Activated CD8-positive, alpha-beta memory T cell treated with anti-CD3 and anti-CD28 coated beads for 48 hours (primary cell): ENCODE data around the gene HSPA4.

ENCODE experiments used
- DNase-seq, 3 experiments: peaks; one replicate each; pipeline ENCODE4 v3.0.0-alpha.2; 2020; ENCODE audit warnings: low read depth in 2 of 3, low spot score in 2 of 3

Gene HSPA4

GRCh38 chr5:133091034-133091433 is 39.2 kb downstream of the HSPA4 start:
- DNase-seq = no peak

GRCh38 chr5:133106343-133106742 is 54.5 kb downstream of the HSPA4 start:
- no peak for DNase-seq

GRCh38 chr5:133106761-133107572 is 55.2 kb downstream of the HSPA4 start:
- DNase-seq = no peak

DNA sequence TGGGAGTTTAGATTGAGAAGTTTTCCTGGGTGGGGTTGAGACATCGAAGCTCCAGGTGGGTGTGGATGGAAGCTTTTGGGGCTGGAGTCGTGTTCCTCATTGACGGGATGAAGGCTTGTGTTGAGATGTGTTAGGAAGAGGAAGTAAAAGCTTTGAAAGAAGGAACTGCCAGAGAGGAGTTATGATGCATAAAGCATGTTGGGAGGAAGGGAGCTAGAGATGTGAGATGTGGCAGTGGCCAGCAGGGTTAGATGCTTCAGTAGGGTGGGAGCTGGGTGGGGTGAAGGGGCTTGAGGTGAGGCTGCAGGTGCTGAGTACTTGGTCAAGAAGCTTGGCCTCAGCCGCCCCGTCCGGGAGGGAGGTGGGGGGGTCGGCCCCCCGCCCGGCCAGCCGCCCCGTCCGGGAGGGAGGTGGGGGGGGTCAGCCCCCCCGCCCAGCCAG is 56.7 kb downstream of the HSPA4 start:
- DNase-seq = no peak

DNA sequence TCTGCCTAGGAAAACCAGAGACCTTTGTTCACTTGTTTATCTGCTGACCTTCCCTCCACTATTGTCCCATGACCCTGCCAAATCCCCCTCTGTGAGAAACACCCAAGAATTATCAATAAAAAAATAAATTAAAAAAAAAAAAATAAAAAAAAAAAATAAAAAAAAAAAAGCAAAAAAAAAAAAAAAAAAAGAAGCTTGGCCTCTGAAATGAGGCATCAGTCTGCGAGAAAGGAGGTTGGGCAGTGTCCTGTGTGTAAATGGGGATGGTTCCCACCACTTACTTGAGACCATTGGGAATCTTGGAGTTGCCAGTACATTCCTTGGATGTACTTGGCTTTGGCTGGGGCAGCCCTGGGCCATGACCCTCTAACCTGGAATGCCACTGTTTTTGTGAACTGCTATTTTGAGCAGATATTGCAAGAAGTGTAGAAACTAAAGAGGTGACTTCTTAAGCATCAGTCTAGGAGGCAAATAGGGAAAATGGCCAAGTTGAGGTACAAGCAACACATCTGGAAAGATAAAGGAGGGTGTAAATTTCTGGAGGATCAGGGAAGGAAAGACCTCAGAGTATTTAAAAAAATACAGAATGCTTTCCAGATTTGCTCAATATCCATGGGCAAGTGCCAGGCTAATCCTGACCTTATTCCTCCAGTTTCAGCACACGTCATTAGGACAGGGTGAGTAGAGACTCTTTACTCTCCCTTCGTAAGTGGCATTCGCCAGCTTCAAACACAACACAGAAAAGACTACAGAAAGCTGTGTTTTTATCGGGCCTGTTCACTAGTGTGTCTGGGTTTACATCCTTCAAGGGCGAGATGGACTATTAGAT is 58.1 kb downstream of the HSPA4 start:
- no peak for DNase-seq

GRCh38 chr5:133110709-133111108 is 58.9 kb downstream of the HSPA4 start:
- no peak for DNase-seq

GRCh38 chr5:133111299-133111698 is 59.5 kb downstream of the HSPA4 start:
- DNase-seq = peak; percentile 42 to 77 (median 65)

- DNase-seq = no peak
Observed at GRCh38 chr5:133112026-133112660, 60.3 kb downstream of the HSPA4 start.

DNA sequence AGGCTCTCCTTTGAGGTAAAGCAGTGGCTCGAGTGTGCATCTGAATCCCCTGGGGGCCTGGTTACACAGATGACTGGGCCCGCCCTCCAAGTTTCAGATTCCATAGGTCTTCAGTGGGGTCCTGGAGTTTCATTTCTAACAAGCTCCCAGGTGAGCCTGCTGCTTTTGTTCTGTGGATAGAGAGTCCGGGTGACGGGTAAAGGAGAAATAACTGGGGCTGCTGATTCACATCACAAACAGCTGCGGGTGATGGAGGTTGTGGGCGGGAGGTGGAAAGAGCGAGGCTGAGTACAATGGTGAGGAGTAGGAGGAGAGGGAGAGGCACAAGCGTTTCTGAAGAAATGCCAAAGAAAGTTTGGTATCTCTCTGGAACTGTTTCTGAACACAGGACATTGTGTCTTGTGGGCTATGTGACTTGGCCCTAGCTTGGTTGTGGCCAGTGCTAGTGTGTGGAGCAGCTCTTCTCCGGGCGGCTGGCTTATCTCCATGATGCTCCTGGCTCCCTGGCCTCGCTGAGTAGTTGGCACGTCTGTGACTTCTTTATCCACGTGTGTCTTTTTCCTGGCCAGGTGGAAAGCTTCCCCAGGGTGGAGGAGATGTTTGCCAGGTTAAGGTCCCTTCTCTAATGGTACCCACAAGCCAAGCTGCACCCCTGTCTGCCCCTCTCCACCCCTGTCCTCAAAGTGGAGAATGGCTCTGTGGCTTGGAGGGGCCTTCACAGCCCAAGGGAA is 61.7 kb downstream of the HSPA4 start:
- peak in 1 of 3 experiments; percentile 29 for DNase-seq

- DNase-seq = no peak
Observed at GRCh38 chr5:133114166-133114932, 62.5 kb downstream of the HSPA4 start.

DNA sequence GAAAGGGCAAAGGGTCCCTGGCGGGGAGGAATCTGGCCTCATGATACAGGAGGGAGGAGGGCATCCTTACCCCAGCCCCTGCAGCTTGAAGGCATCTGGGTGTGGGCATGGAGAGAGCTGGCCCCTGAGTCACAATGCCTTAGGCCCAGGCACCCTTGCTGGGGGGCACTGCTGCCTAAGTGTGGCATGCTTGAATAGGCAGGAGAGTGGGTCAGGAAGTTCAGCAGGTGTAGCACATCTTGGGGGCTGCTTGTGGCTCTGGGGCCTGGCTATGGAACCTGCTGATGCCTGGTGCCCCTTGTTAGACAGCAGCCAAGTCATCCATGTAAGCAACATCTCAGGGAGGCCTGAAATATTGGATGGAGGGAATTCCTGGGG is 63.1 kb downstream of the HSPA4 start:
- DNase-seq = no peak

GRCh38 chr5:133116601-133117000 is 64.8 kb downstream of the HSPA4 start:
- DNase-seq = no peak

DNA sequence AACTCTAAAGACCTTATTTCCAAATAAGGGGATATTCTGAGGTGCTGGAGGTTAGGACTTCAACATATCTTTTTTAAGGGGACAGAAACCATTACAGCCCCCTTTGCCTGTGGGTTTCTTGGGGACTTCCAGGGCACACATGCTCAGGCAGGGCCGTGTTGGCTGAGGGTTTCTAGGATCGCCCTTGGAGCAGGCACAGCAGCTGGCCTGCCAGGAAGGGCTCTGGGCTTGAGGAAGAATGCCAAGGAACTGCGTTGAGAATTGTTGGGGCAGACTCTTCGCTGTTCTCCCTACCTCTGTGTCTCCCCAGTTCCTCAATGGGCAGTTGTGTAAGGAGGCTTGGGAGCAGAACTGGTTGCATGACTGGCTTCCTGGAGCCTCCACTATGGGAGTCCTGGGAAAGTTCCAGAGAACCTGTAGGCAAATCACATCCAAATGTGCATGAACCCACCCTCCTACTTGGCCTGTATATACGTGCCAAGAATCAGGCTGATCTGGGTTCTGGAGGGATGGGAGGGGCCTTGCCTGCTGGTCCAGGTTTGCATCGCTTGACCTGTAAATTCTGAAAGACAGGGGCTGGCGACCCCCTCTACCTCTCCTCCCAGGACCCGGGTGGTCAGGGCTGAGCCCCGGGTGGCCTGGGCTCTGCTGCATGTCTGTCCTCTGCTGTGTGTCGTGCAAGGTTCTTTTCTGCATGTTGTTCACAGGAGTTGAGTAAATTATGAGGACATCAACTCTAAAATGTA is 65.5 kb downstream of the HSPA4 start:
- DNase-seq = no peak

GRCh38 chr5:133117912-133118445 is 66.2 kb downstream of the HSPA4 start:
- no peak for DNase-seq

- no peak for DNase-seq
Observed at GRCh38 chr5:133118741-133119140, 66.9 kb downstream of the HSPA4 start.

DNA sequence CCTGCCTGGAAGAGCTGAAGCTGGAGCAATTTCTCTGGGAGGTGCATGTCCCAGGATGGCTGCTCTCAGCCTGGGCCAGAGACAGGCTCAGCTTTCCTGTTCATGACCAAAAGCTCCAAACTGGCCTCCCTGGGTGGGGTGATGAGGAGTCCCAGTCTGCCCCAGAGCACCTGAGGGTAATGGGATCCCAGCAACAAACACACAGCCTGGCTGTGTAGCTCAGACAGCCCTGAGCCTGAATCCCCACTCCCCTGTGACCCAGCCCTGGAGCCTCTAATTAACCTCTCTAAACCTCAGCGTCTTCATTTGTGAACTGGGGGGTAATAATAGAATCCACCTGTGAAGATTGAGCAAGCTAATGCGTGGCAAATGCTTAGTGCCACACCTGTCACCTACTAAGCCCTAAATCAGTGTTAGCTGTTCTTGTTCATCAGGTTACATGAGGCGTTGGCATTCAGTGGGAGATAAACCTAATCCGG is 67.5 kb downstream of the HSPA4 start:
- DNase-seq = no peak

DNA sequence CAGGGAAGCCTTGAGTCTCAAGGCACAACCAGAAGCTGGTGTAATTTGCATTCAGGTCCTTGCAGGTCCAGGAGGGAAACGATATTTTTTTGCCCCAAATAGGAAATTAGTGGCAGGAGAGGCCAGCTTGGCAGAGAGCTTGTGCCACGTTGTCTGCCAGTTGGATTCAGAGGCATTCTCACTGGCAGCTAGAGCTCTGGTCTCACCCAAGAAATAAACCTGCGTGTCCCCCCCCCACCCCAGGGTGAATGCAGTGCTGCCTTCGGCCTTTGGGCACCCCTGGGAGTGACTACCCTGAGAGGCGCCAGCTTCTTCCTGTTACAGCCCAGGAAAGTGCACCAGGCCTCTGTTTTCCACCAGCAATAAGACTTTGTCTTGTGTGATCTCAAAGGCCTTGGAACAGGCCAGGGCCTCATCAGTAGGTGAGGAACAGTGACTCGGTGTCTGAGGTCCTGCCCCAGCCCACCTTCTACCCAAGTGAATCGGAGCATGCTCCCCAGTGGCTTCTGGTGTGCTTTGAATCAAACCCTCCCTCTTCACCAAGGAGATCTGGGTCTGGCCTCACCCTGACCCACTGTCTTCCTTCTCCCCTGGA is 68.4 kb downstream of the HSPA4 start:
- no peak for DNase-seq

GRCh38 chr5:133121080-133121479 is 69.3 kb downstream of the HSPA4 start:
- no peak for DNase-seq

DNA sequence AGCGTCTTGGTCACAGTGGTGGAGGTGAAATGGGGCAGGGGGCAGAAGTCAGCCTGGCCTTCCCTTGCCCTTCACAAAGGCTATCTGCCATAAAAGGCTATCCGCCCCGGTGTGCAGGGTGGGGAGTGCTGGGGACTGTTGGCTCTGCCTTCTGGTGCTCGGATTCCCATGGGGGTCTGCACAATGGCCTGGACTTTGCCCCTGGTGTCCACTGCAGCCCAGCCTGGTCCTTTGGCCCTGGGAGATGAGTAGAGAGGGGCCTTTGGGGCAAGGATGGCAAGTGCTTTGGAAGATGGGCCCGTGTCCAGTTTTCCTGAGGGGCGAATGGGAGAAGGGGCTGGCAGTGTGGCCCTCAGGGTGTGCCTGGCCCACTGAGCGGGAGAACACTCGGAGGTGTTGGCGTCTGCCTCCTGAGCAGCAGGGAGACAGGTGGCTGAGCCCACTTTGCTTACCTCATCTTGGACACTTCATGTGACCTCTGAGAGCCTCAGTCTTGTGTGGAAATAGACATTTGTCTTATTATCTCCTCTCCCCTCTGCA is 69.9 kb downstream of the HSPA4 start:
- DNase-seq = no peak
